GM19193 (cell line): Measurements from ENCODE around the gene NME8.

Experiments used
- POLR2A ChIP-seq: IDR thresholded peaks from 4 replicates; pipeline ENCODE4 v1.6.1; 2011; ENCODE audit not compliant: insufficient read depth, insufficient read length; ENCODE audit errors: extremely low read depth

NME8 gene

GRCh38 chr7:37853468-37853867 lies 5.1 kb downstream of the NME8 start:
- no peak for TF ChIP-seq POLR2A

GRCh38 chr7:37882086-37882485 lies 33.7 kb downstream of the NME8 start:
- no peak for TF ChIP-seq POLR2A

- no peak for TF ChIP-seq POLR2A
These were observed 45.0 kb downstream of the NME8 start for GRCh38 chr7:37893359-37893758.

GRCh38 chr7:37894671-37895070 lies 46.3 kb downstream of the NME8 start:
- TF ChIP-seq POLR2A: no peak

- no peak for TF ChIP-seq POLR2A
These were observed 51.4 kb downstream of the NME8 start for GRCh38 chr7:37899712-37900247.

- no peak for TF ChIP-seq POLR2A
These were observed 52.9 kb downstream of the NME8 start for GRCh38 chr7:37901236-37901827.

- TF ChIP-seq POLR2A: no peak
These were observed 53.6 kb downstream of the NME8 start for GRCh38 chr7:37901890-37902524.

- no peak for TF ChIP-seq POLR2A
These were observed 59.9 kb downstream of the NME8 start for GRCh38 chr7:37908221-37908788.

- TF ChIP-seq POLR2A: no peak
These were observed 64.4 kb downstream of the NME8 start for GRCh38 chr7:37912756-37913155.

GRCh38 chr7:37915438-37915837 lies 67.0 kb downstream of the NME8 start:
- TF ChIP-seq POLR2A: no peak

GRCh38 chr7:37916017-37916672 lies 67.7 kb downstream of the NME8 start:
- TF ChIP-seq POLR2A: no peak

- TF ChIP-seq POLR2A: no peak
These were observed 68.6 kb downstream of the NME8 start, which contains the start of gene SFRP4 for GRCh38 chr7:37916673-37917660. SFRP4 (minus strand) TSS chr7:37916817; CDS start chr7:37916537, 280 bp downstream.

- no peak for TF ChIP-seq POLR2A
These were observed 70.1 kb downstream of the NME8 start for GRCh38 chr7:37918526-37918925.

GRCh38 chr7:37920305-37920848 lies 72.0 kb downstream of the NME8 start, which contains the start of gene EPDR1:
EPDR1 (plus strand) TSS chr7:37920640; CDS start chr7:37920940, 300 bp downstream.
- TF ChIP-seq POLR2A: no peak
